ENCODE results near the gene EFHC1. TPM values are rescaled to one million over a fixed set of nuclear protein-coding genes. Genes with fewer than 3 reads are reported as not detected.

EFHC1 gene
- total RNA-seq, 1 experiment from 2014 or later, result 12.4 TPM

DNA sequence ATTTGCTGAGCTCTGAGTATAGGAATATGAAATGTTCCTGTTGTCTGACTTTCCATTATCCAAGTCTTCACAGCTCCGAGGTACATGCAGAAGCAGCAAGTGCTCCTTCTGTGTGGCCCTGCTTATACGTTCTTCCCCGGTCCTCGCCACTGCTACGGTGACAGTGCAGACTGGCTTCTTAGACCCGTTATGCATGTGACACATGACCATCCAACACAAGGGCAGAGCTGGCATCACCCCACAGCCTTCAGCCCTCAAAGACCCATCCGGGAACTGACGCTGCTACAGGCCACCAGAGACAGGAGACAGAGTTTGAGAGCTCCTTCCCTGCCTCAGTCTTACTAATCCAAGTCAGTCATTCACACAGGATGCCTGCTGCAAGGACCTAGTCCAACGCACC lies 86.3 kb downstream of the EFHC1 start:
- ChIA-PET RAD21 (ENCODE audit: low non-redundant PET in 1 of 2, low total read pairs in 2 of 2, uncharacterized antibody in 2 of 2, unreplicated experiment in 2 of 2) (no interaction called here), CTCF (no interaction called here), POLR2A (no interaction called here)
- Histone ChIP-seq H3K9me2 (ENCODE audit: insufficient read depth) (no peaks in the 10 kb centered on the region), H3K4me3 (replicated peaks in 1 of 2; ENCODE audit: low read depth in 1 of 2, low read length in 2 of 2) (no peak overlapping the region), H3K9me3 (ENCODE audit: control insufficient read depth in 1 of 2, insufficient read depth in 1 of 2, low read depth in 1 of 2, low read length in 2 of 2) (no peaks in the 10 kb centered on the region), H4K20me1 (ENCODE audit: insufficient read depth) (no peaks in the 10 kb centered on the region), H3K4me1 (ENCODE audit: control insufficient read depth in 1 of 2, insufficient read depth in 2 of 2, low read length in 2 of 2) (peaks cover 27 to 52% of the 10 kb centered on the region in 2 experiments), H2AFZ (ENCODE audit: low read depth, low read length, poor library complexity, severe bottlenecking) (no peak overlapping the region), H3K9ac (ENCODE audit: low read length) (no peak overlapping the region), H3K27me3 (ENCODE audit: insufficient read depth, low read length) (no peaks in the 10 kb centered on the region), H3K4me2 (ENCODE audit: low read length) (no peak overlapping the region), H3K36me3 (ENCODE audit: control insufficient read depth in 1 of 2, insufficient read depth in 2 of 2, low read length in 2 of 2) (peaks cover 3 to 15% of the 10 kb centered on the region in 2 experiments; a peak in 2 of 4 replicates), H3K27ac (ENCODE audit: low read depth, low read length) (no peak overlapping the region), H3K79me2 (ENCODE audit: insufficient read depth, low read length) (no peaks in the 10 kb centered on the region)
- no TSS peak for BruUV-seq (replicated peaks)
- TF ChIP-seq ZFX (IDR thresholded peaks at IDR 0.05) (no peak), CEBPB (IDR thresholded peaks at IDR 0.05; ENCODE audit: low read depth) (no peak), EZH2 (IDR thresholded peaks at IDR 0.05) (no peak), ZNF274 (IDR thresholded peaks at IDR 0.05; ENCODE audit: low read depth, low read length) (no peak), RAD21 (IDR thresholded peaks at IDR 0.05; ENCODE audit: low read depth) (no peak), SIN3A (IDR thresholded peaks at IDR 0.05; ENCODE audit: low read depth) (no peak), POLR2A (IDR thresholded peaks at IDR 0.05; ENCODE audit: borderline replicate concordance, extremely low read depth, insufficient read depth, insufficient read length) (no peak), FOSL1 (IDR thresholded peaks at IDR 0.05; ENCODE audit: low read depth) (no peak), EGR1 (IDR thresholded peaks at IDR 0.05; ENCODE audit: low read depth) (no peak), ATF3 (IDR thresholded peaks at IDR 0.05) (no peak), TCF7L2 (IDR thresholded peaks at IDR 0.05; ENCODE audit: borderline replicate concordance, extremely low read depth, insufficient read depth, insufficient read length) (no peak), YY1 (IDR thresholded peaks at IDR 0.05; ENCODE audit: extremely low read depth, insufficient replicate concordance, low read depth, low read length) (no peak), SP1 (IDR thresholded peaks at IDR 0.05; ENCODE audit: low read depth) (no peak), ZBTB33 (IDR thresholded peaks at IDR 0.05; ENCODE audit: extremely low read depth, insufficient replicate concordance, low read length) (no peak), MAX (IDR thresholded peaks at IDR 0.05) (no peak), JUND (IDR thresholded peaks at IDR 0.05) (no peak), CBX3 (IDR thresholded peaks at IDR 0.05; ENCODE audit: low read depth) (no peak), ELF1 (IDR thresholded peaks at IDR 0.05; ENCODE audit: borderline replicate concordance, low read depth) (no peak), POLR2AphosphoS5 (IDR thresholded peaks at IDR 0.05; ENCODE audit: low read depth, low read length) (no peak)
- intact Hi-C loops (cut with micrococcal nuclease), result no loop called here
- ATAC-seq, result no peak
- DNase-seq (ENCODE audit: low read depth, low spot score), result no peak

Data from HCT116 (cell line).